H1 (cell line): Measurements from ENCODE around the gene GFY.

Source experiments
- CEBPB ChIP-seq: IDR thresholded peaks from 2 replicates; pipeline ENCODE4 v1.6.1; 2012; ENCODE audit warnings: low read depth, low read length
- CHD2 ChIP-seq: IDR thresholded peaks from 2 replicates; pipeline ENCODE4 v1.6.1; 2012; ENCODE audit warnings: low read length, improper control_type of control experiment
- EGR1 ChIP-seq: IDR thresholded peaks from 2 replicates; pipeline ENCODE4 v1.6.1; 2011; ENCODE audit warnings: low read depth, low read length, borderline replicate concordance
- JUND ChIP-seq: IDR thresholded peaks from 2 replicates; pipeline ENCODE4 v1.6.1; 2011; ENCODE audit warnings: mild to moderate bottlenecking, improper control_type of control experiment, low read length
- KDM5A ChIP-seq: fragments of 200-600 bp; IDR thresholded peaks from 2 replicates; pipeline ENCODE4 v1.7.1; 2012; ENCODE audit warnings: mild to moderate bottlenecking, low read length, inconsistent platforms, mixed read lengths
- PHF8 ChIP-seq: fragments of 200-600 bp; sonication (generic); conservative IDR thresholded peaks from 2 replicates; pipeline ENCODE4 v1.7.1; 2012; ENCODE audit warnings: low read depth, mild to moderate bottlenecking, inconsistent platforms, low read length, moderate library complexity
- POLR2A ChIP-seq, 2 experiments: IDR thresholded peaks; 1 replicate in 1 of 2; 2 replicates in 1 of 2; pipeline ENCODE4 v1.6.1; 2011; ENCODE audit warnings: low read depth in 2 of 2, low read length in 2 of 2, mild to moderate bottlenecking in 2 of 2; ENCODE audit errors: control extremely low read depth in 1 of 2
- POLR2AphosphoS5 ChIP-seq: IDR thresholded peaks from 2 replicates; pipeline ENCODE4 v1.6.1; 2011; ENCODE audit warnings: low read depth, low read length
- RAD21 ChIP-seq, 2 experiments: IDR thresholded peaks in 1 of 2; conservative IDR thresholded peaks in 1 of 2; 2 replicates each; pipeline ENCODE4 v1.6.1; 2011; ENCODE audit warnings: low read depth in 2 of 2, low read length in 2 of 2, improper control_type of control experiment in 1 of 2, inconsistent platforms in 1 of 2, mild to moderate bottlenecking in 1 of 2, moderate library complexity in 1 of 2
- RFX5 ChIP-seq: IDR thresholded peaks from 2 replicates; pipeline ENCODE4 v1.6.1; 2011; ENCODE audit warnings: low read depth, low read length, improper control_type of control experiment, borderline replicate concordance
- SRF ChIP-seq: IDR thresholded peaks from 2 replicates; pipeline ENCODE4 v1.6.1; 2011; ENCODE audit warnings: mild to moderate bottlenecking, low read depth, low read length, moderate library complexity
- TAF7 ChIP-seq: optimal IDR thresholded peaks from 2 replicates; pipeline ENCODE3; 2011; ENCODE audit warnings: low read depth, mild to moderate bottlenecking, inconsistent platforms, low read length, moderate library complexity, borderline replicate concordance
- TF ChIP-seq, protein P1 (sequence below), 3 experiments: IDR thresholded peaks; 1 replicate in 2 of 3; 2 replicates in 1 of 3; pipeline versions ENCODE4 v1.5.1 to v1.6.1; 2011; ENCODE audit warnings: low read length in 3 of 3, mild to moderate bottlenecking in 3 of 3, inconsistent platforms in 2 of 3, low read depth in 1 of 3, moderate library complexity in 1 of 3; ENCODE audit not compliant: insufficient read depth in 1 of 3; ENCODE audit errors: control extremely low read depth in 1 of 3
- TF ChIP-seq, protein P2 (sequence below): IDR thresholded peaks from 2 replicates; pipeline ENCODE4 v1.6.1; 2012; ENCODE audit warnings: inconsistent platforms

- TF ChIP-seq, protein P1, sequence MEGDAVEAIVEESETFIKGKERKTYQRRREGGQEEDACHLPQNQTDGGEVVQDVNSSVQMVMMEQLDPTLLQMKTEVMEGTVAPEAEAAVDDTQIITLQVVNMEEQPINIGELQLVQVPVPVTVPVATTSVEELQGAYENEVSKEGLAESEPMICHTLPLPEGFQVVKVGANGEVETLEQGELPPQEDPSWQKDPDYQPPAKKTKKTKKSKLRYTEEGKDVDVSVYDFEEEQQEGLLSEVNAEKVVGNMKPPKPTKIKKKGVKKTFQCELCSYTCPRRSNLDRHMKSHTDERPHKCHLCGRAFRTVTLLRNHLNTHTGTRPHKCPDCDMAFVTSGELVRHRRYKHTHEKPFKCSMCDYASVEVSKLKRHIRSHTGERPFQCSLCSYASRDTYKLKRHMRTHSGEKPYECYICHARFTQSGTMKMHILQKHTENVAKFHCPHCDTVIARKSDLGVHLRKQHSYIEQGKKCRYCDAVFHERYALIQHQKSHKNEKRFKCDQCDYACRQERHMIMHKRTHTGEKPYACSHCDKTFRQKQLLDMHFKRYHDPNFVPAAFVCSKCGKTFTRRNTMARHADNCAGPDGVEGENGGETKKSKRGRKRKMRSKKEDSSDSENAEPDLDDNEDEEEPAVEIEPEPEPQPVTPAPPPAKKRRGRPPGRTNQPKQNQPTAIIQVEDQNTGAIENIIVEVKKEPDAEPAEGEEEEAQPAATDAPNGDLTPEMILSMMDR (IDR thresholded peaks at IDR 0.05; ENCODE audit: control extremely low read depth in 1 of 3, insufficient read depth in 1 of 3, low read depth in 1 of 3, low read length in 3 of 3): peak in 1 of 3 experiments; percentile 1; a peak in 1 of 4 replicates
- TF ChIP-seq, protein P2, sequence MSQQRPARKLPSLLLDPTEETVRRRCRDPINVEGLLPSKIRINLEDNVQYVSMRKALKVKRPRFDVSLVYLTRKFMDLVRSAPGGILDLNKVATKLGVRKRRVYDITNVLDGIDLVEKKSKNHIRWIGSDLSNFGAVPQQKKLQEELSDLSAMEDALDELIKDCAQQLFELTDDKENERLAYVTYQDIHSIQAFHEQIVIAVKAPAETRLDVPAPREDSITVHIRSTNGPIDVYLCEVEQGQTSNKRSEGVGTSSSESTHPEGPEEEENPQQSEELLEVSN: no peak
- TF ChIP-seq SRF (no peak), KDM5A (no peak), RAD21 (IDR thresholded peaks at IDR 0.05 in 1 of 2, conservative IDR thresholded peaks at IDR 0.05 in 1 of 2; ENCODE audit: low read depth in 2 of 2, low read length in 2 of 2) (no peak), POLR2A (IDR thresholded peaks at IDR 0.05; ENCODE audit: control extremely low read depth in 1 of 2, low read depth in 2 of 2, low read length in 2 of 2) (no peak), RFX5 (no peak), JUND (no peak), CHD2 (no peak), TAF7 (no peak), EGR1 (no peak), POLR2AphosphoS5 (no peak), PHF8 (0 out of 2 replicates have a peak, but pooled peaks have one; percentile 44), CEBPB (no peak)
These were observed 16.2 kb downstream of the GFY start, which contains the start of gene SLC17A7 for GRCh38 chr19:49441210-49441959.
